Omental fat pad (tissue), 4 donors: ENCODE data around the gene CD226. TPM values are rescaled to one million over a fixed set of nuclear protein-coding genes. Genes with fewer than 3 reads are reported as not detected.
"Not testable (repeated sequence)": the region's sequence is repeated elsewhere in the genome, so short reads cannot be mapped to it uniquely, and the experiment has no call there.

Experiments
- ATAC-seq: fragments of 150-250 bp; one replicate; pipeline ENCODE4 v1.9.1; 2016; ENCODE audit warnings: mild to moderate bottlenecking, moderate library complexity; ENCODE audit not compliant: low FRiP score
- DNase-seq: peaks from one replicate; pipeline ENCODE4 v3.0.0-alpha.2; 2019; ENCODE audit warnings: low spot score
- total RNA-seq, 4 donors: library from RNA; depleted of rRNA; stranded (reverse); fragments of >200 nt; gene quantifications; one replicate each; pipeline ENCODE4 v1.1.0, GENCODE V29; 2016
- TF ChIP-seq, protein P1 (sequence below), 3 donors: fragments of 450-650 bp; IDR thresholded peaks; one replicate each; pipeline ENCODE4 v1.5.1; 2016 to 2017; ENCODE audit warnings: antibody characterized with exemption in 3 of 3, mild to moderate bottlenecking in 3 of 3, moderate library complexity in 2 of 3

Gene CD226
- total RNA-seq, 4 donors from 2014 or later = 1.9 to 4.3 (median 3.0) TPM

DNA sequence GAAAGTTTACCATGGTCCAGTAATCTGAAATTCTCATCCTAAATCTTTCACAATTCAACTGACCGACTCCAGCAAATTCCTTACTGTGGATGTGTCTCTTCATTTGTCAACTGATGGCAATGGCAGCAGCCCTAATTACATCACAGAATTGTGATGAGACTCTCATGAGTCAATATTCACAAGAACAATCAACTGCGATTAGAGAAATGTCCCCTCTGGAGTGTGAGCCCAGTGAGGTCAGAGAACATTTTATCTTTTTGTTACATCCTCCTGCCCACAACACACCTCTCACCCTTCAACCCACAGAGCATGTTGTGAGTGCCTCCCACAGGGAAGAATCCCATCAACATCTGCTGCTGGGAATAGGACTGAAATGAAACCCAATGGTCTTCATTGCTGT, 73.6 kb downstream of the CD226 start:
- ATAC-seq (no peak), DNase-seq (no peak)
- TF ChIP-seq, protein P1, sequence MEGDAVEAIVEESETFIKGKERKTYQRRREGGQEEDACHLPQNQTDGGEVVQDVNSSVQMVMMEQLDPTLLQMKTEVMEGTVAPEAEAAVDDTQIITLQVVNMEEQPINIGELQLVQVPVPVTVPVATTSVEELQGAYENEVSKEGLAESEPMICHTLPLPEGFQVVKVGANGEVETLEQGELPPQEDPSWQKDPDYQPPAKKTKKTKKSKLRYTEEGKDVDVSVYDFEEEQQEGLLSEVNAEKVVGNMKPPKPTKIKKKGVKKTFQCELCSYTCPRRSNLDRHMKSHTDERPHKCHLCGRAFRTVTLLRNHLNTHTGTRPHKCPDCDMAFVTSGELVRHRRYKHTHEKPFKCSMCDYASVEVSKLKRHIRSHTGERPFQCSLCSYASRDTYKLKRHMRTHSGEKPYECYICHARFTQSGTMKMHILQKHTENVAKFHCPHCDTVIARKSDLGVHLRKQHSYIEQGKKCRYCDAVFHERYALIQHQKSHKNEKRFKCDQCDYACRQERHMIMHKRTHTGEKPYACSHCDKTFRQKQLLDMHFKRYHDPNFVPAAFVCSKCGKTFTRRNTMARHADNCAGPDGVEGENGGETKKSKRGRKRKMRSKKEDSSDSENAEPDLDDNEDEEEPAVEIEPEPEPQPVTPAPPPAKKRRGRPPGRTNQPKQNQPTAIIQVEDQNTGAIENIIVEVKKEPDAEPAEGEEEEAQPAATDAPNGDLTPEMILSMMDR (IDR thresholded peaks at IDR 0.05) = no peak

DNA sequence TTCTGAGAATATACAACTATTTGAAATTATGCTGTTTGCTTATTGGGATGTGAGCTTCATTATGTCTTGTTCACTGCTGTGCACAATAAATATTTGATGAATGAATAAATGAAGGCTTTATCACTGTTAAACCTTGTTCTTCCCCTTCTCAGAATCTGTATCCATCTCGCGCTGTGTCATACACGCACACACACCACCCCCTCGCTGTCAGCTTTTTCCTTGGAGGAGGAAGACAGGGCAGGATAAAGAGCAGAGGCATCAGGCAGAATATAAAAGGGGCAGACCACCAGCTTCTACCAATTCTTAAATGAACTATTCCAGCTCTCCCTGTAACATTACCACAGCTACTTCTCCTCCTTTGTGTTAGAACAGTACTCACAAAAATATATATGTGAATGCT, 75.0 kb downstream of the CD226 start:
- TF ChIP-seq, protein P1 (IDR thresholded peaks at IDR 0.05) = no peak
- ATAC-seq (no peak), DNase-seq (no peak)

DNA sequence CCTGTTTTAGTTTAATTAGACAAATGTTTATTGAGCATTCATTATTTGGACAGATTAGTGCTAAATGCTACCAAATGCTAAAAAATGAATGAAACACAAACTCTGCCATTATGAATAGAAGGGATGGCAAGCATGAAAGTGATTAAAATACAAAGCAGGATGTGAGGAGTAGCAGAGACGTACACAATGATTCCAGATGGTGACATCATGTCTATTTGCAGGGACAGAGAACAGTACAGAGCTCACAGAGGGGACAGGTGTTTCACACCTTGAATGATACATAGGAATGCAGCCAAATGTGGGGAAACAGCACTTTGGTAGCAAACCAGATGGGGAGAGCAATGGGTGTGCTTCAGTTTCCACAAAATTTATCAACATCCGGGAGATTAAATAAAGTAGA, 76.3 kb downstream of the CD226 start:
- no peak for DNase-seq
- TF ChIP-seq, protein P1 (IDR thresholded peaks at IDR 0.05) = no peak
- no peak for ATAC-seq

DNA sequence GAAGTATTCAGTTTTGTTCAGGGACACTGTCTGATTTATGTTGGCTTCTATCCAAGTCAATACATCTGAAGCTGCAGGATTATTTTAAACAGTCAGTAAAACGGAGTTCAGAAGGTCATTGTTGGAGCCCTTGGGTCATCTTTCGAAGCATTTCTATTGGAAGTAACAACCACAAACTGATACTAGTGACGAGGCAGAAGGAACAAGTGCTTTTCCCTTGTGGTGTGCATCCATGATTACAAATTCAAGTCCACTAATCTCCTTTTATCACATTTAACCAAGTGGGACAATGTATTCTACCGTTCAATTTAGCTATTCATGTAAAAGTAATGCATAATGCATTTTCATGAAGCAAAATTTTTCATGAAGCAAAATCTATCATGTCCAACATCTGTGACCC, 76.9 kb downstream of the CD226 start:
- ATAC-seq (no peak), DNase-seq (no peak)
- TF ChIP-seq, protein P1 (IDR thresholded peaks at IDR 0.05) = no peak

DNA sequence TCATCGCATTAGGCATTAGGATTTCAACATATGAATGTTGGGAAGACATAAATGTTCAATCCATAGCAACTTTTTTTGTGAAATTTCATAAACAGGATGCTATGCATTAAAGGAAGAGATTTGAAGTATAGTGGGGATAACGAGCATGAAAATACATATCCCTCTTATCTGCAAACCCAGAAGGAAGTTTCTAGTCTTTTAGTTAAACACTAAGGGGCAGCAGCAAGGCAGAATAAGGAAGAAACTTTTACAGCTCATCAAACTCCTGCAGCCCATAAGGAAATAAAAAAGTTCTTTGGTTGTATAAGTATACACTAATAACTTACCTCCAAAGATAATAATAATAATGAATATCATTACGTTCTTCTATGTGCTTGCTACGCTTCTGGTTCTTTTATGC, 81.5 kb downstream of the CD226 start:
- ATAC-seq (no peak), DNase-seq (no peak)
- TF ChIP-seq, protein P1 (IDR thresholded peaks at IDR 0.05) = no peak

DNA sequence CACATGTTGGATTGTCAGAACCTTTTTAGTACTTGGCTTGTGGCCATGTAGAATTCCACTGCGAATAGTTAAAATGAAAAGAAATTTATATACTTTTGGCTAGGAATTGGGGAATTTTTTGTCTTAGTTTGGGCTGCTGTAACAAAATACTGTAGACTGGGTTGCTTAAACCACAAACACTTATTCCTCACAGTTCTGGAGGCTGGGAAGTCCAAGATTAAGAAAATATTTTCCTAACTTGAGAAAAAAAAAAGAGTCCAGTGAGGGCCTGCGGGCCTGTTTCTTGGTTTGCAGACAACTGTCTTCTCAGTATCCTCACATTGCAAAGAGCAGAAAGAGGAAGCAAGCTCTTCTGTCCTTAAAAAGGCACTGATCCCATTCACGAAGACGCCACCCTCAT, 81.9 kb downstream of the CD226 start:
- TF ChIP-seq, protein P1 (IDR thresholded peaks at IDR 0.05) = no peak
- DNase-seq (no peak), ATAC-seq (no peak)

DNA sequence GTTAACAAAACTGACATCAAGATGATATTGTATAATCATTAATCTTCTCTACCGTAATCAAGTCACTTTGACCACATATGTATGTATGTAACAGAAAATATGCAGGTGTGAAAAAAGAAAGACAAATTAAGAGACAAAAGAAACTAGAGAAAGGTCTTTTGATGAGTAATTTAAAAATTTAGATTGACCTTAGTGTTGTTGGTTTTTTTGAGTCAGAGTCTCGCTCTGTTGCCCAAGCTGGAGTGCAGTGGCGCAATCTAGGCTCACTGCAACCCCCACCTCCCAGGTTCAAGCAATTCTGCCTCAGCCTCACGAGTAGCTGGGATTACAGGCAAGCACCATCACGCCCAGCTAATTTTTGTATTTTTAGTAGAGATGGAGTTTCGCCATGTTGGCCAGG, 82.9 kb downstream of the CD226 start:
- ATAC-seq, DNase-seq: not testable (repeated sequence)

DNA sequence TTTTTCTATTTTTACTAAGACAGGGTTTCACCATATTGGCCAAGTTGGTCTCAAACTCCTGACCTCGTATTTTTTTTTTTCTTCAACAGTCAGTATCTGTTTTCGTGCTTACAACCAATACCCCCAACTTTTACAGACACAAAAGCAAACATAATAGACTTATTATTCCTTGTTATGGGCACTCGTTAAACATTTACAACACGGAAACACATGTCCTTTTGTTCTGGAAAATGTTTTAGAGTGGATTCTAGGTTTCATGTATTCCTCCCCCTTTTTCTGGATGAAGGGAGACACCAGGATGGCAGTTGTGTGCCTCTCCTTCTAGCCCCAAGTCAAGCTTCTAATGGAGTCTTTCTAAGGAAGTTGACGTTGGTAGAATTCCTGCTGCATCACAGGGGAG, 88.8 kb downstream of the CD226 start:
- ATAC-seq (no peak), DNase-seq (no peak)
- TF ChIP-seq, protein P1 (IDR thresholded peaks at IDR 0.05) = no peak
